ENCODE measurements around the gene COL1A2. TPM values are rescaled to one million over a fixed set of nuclear protein-coding genes. Genes with fewer than 3 reads are reported as not detected.

COL1A2 gene
- total RNA-seq, 1 donor from 2014 or later, result 3.9 TPM

GRCh38 chr7:94432817-94433216 is 38.1 kb downstream of the COL1A2 start:
- intact Hi-C loops (cut with micrococcal nuclease), result no loop called here

GRCh38 chr7:94433224-94433623 is 38.5 kb downstream of the COL1A2 start:
- intact Hi-C loops (cut with micrococcal nuclease), result no loop called here

GRCh38 chr7:94434042-94434441 is 39.3 kb downstream of the COL1A2 start:
- intact Hi-C loops (cut with micrococcal nuclease), result no loop called here

- intact Hi-C loops (cut with micrococcal nuclease), result loop anchor here (1.0 to 2.0 kb wide), 3 partner anchors 533 to 1257 kb away; no protein-coding TSS in a partner anchor
Measured at GRCh38 chr7:94436018-94436604, 41.4 kb downstream of the COL1A2 start.

- intact Hi-C loops (cut with micrococcal nuclease), result loop anchor here (1.0 to 2.0 kb wide), 3 partner anchors 533 to 1258 kb away; no protein-coding TSS in a partner anchor
Measured at GRCh38 chr7:94436700-94437099, 42.0 kb downstream of the COL1A2 start.

GRCh38 chr7:94439893-94440381 is 45.2 kb downstream of the COL1A2 start:
- intact Hi-C loops (cut with micrococcal nuclease), result no loop called here

- intact Hi-C loops (cut with micrococcal nuclease), result no loop called here
Measured at GRCh38 chr7:94440451-94441039, 45.9 kb downstream of the COL1A2 start.

GRCh38 chr7:94441138-94441537 is 46.4 kb downstream of the COL1A2 start:
- intact Hi-C loops (cut with micrococcal nuclease), result no loop called here

GRCh38 chr7:94442639-94443038 is 47.9 kb downstream of the COL1A2 start:
- intact Hi-C loops (cut with micrococcal nuclease), result no loop called here

GRCh38 chr7:94444813-94445212 is 50.1 kb downstream of the COL1A2 start:
- intact Hi-C loops (cut with micrococcal nuclease), result no loop called here

- intact Hi-C loops (cut with micrococcal nuclease), result no loop called here
Measured at GRCh38 chr7:94445696-94446194, 51.0 kb downstream of the COL1A2 start.

- intact Hi-C loops (cut with micrococcal nuclease), result no loop called here
Measured at GRCh38 chr7:94446308-94446707, 51.6 kb downstream of the COL1A2 start.

- intact Hi-C loops (cut with micrococcal nuclease), result loop anchor here (1.0 to 2.0 kb wide), 4 partner anchors 208 to 1241 kb away; partner anchors contain the start of gene SGCE
Measured at GRCh38 chr7:94449151-94449725, 54.5 kb downstream of the COL1A2 start.

- intact Hi-C loops (cut with micrococcal nuclease), result no loop called here
Measured at GRCh38 chr7:94450044-94450697, 55.5 kb downstream of the COL1A2 start.

GRCh38 chr7:94451187-94451586 is 56.5 kb downstream of the COL1A2 start:
- intact Hi-C loops (cut with micrococcal nuclease), result no loop called here

GRCh38 chr7:94452239-94452638 is 57.5 kb downstream of the COL1A2 start:
- intact Hi-C loops (cut with micrococcal nuclease), result no loop called here

GRCh38 chr7:94453898-94454297 is 59.2 kb downstream of the COL1A2 start:
- intact Hi-C loops (cut with micrococcal nuclease), result no loop called here

GRCh38 chr7:94458041-94458440 is 63.3 kb downstream of the COL1A2 start:
- intact Hi-C loops (cut with micrococcal nuclease), result no loop called here

GRCh38 chr7:94466516-94466915 is 71.8 kb downstream of the COL1A2 start:
- intact Hi-C loops (cut with micrococcal nuclease), result no loop called here

GRCh38 chr7:94471604-94472003 is 76.9 kb downstream of the COL1A2 start:
- intact Hi-C loops (cut with micrococcal nuclease), result no loop called here

- intact Hi-C loops (cut with micrococcal nuclease), result no loop called here
Measured at GRCh38 chr7:94472608-94473007, 77.9 kb downstream of the COL1A2 start.

Measured in T-helper 1 cell treated with Interleukin-12 subunit alpha and Interleukin-12 subunit beta and Interleukin-4 antibody, amounts not matched to agents 30 ng/mL and 1 ng/mL, for 36 hours (primary cell).